Vagina (tissue), 2 donors: Measurements from ENCODE around the gene SPINK2. TPM values are rescaled to one million over a fixed set of nuclear protein-coding genes. Genes with fewer than 3 reads are reported as not detected.

Experiments
- DNase-seq, 2 donors: peaks; one replicate each; pipeline ENCODE4 v3.0.0-alpha.2; 2017; ENCODE audit errors: extremely low spot score in 2 of 2
- H3K27ac ChIP-seq: fragments of 200-600 bp; sonication (generic); one replicate; pipeline ENCODE4 v1.5.1; 2019
- H3K27me3 ChIP-seq: fragments of 200-600 bp; sonication (generic); one replicate; pipeline ENCODE4 v1.5.1; 2019
- H3K36me3 ChIP-seq, 2 donors: fragments of 200-600 bp; sonication (generic); one replicate each; pipeline ENCODE4 v1.5.1; 2017 to 2019
- H3K4me1 ChIP-seq: fragments of 200-600 bp; sonication (generic); one replicate; pipeline ENCODE4 v1.5.1; 2019
- H3K4me3 ChIP-seq, 2 donors: fragments of 200-600 bp; sonication (generic); 1 replicate in 1 of 2; 2 replicates in 1 of 2; pipeline ENCODE4 v1.5.1; 2016 to 2019
- H3K9me3 ChIP-seq: fragments of 200-600 bp; sonication (generic); one replicate; pipeline ENCODE4 v1.5.1; 2019
- CTCF ChIP-seq, 3 experiments: fragments of 450-650 bp in 2 of 3; fragments of 200-600 bp in 1 of 3; sonication (generic) in 1 of 3; IDR thresholded peaks; one replicate each; pipeline ENCODE4 v1.5.1; 2017 to 2019; ENCODE audit warnings: antibody characterized with exemption in 3 of 3, mild to moderate bottlenecking in 2 of 3, moderate library complexity in 2 of 3
- POLR2A ChIP-seq, 2 donors: fragments of 450-650 bp; IDR thresholded peaks; one replicate each; pipeline ENCODE4 v1.6.1; 2017; ENCODE audit warnings: antibody characterized with exemption in 2 of 2, mild to moderate bottlenecking in 2 of 2, moderate library complexity in 2 of 2
- POLR2AphosphoS5 ChIP-seq, 2 donors: sonication (generic); formaldehyde crosslinking; IDR thresholded peaks; one replicate each; pipeline ENCODE4 v1.9.0; 2017; ENCODE audit warnings: antibody characterized with exemption in 2 of 2, mild to moderate bottlenecking in 2 of 2, low read depth in 1 of 2; ENCODE audit not compliant: insufficient read depth in 1 of 2
- intact Hi-C: fragments of 100-400 bp; cut with DNase I; formaldehyde crosslinking; loops from one replicate; pipeline ENCODE4 v1.15.1; 2023
- small RNA-seq: library from RNA; depleted of rRNA; stranded (forward); fragments of <200 nt; gene quantifications from one replicate; pipeline ENCODE3, GENCODE V24; 2016
- total RNA-seq: library from RNA; depleted of rRNA; stranded (reverse); fragments of >200 nt; gene quantifications from one replicate; pipeline ENCODE4 v1.2.3, GENCODE V29; 2016

The SPINK2 gene
- total RNA-seq, 1 donor from 2014 or later = 4.4 TPM

DNA sequence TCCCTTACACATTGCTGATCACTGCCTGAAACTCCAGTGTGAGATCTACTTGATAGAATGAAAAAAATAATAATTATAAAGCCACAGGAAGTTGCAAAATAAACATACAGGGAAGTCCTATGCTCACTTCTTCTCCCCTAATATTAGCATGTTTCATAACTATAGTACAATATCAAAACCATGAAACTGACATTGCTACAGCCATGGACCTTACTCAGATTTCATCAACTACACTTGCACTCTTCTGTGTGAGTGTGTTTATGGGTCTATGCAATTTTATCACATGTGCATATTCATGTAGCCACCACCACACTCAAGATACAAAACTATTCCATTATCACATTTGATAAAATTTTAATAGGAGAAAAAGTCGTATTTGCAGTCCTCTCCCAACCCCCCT is 57.3 kb downstream of the SPINK2 start:
- H3K4me1 ChIP-seq = no peaks in the 10 kb centered on the region
- no peaks in the 10 kb centered on the region for H3K9me3 ChIP-seq
- intact Hi-C loops = no loop called here
- H3K27ac ChIP-seq = no peak overlapping the region
- no peak for TF ChIP-seq POLR2AphosphoS5 (IDR thresholded peaks at IDR 0.05; ENCODE audit: insufficient read depth in 1 of 2, low read depth in 1 of 2)
- TF ChIP-seq CTCF (IDR thresholded peaks at IDR 0.05) = no peak
- no peak for TF ChIP-seq POLR2A (IDR thresholded peaks at IDR 0.05)
- H3K36me3 ChIP-seq = no peaks in the 10 kb centered on the region
- DNase-seq = no peak
- no peak overlapping the region for H3K4me3 ChIP-seq
- H3K27me3 ChIP-seq = no peaks in the 10 kb centered on the region

- H3K4me3 ChIP-seq = no peak overlapping the region
- no peak for DNase-seq
- no peak overlapping the region for H3K27ac ChIP-seq
- no peaks in the 10 kb centered on the region for H3K9me3 ChIP-seq
- H3K4me1 ChIP-seq = peaks cover 12% of the 10 kb centered on the region
- H3K36me3 ChIP-seq = no peaks in the 10 kb centered on the region
- H3K27me3 ChIP-seq = no peaks in the 10 kb centered on the region
- intact Hi-C loops = no loop called here
- TF ChIP-seq POLR2AphosphoS5 (IDR thresholded peaks at IDR 0.05; ENCODE audit: insufficient read depth in 1 of 2, low read depth in 1 of 2) (no peak), CTCF (IDR thresholded peaks at IDR 0.05) (no peak), POLR2A (IDR thresholded peaks at IDR 0.05) (no peak)
These were observed 58.8 kb downstream of the SPINK2 start for GRCh38 chr4:56762484-56763250.

DNA sequence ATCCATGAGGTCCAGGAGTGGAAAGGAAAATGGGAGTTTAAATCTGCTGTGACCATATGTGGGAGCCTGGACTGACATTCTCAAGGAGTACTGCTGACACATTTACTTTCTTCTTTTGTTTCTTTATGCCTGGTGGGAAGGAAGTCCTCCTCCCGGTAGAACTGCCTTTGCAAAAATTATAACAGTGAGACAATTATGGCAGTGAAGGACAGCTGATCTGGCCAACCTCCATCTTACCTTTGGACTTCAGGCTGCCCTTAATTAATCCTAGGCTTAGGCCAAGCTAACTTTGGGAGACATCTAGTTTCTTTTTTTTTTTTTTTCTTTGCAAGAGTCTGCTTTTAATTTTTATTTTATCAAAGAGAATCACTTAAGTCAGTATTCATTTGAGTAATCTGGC is 61.3 kb downstream of the SPINK2 start:
- no peaks in the 10 kb centered on the region for H3K27me3 ChIP-seq
- no peak for TF ChIP-seq POLR2AphosphoS5 (IDR thresholded peaks at IDR 0.05; ENCODE audit: insufficient read depth in 1 of 2, low read depth in 1 of 2)
- TF ChIP-seq POLR2A (IDR thresholded peaks at IDR 0.05) = no peak
- no peak for TF ChIP-seq CTCF (IDR thresholded peaks at IDR 0.05)
- DNase-seq = no peak
- intact Hi-C loops = no loop called here
- H3K4me1 ChIP-seq = peaks cover 18% of the 10 kb centered on the region
- H3K9me3 ChIP-seq = no peaks in the 10 kb centered on the region
- H3K27ac ChIP-seq = no peak overlapping the region
- no peaks in the 10 kb centered on the region for H3K36me3 ChIP-seq
- H3K4me3 ChIP-seq = no peak overlapping the region

Small RNA genes lying within 50 kb of the gene (small RNA-seq; reads per million reads assigned to genes)
- gene RF00017 (not detected), gene RF00019 (not detected), gene RN7SL357P (not detected), gene RN7SL492P (not detected)

Other genes with a start within 250 kb of the SPINK2 start
- gene HOPX, start 140.4 kb downstream of the SPINK2 start, total RNA-seq = 112 TPM
- 24.6 TPM for gene REST, start 86.2 kb upstream of the SPINK2 start, total RNA-seq
- gene NOA1, start 155.9 kb upstream of the SPINK2 start, total RNA-seq = 25.3 TPM
- gene POLR2B, start 157.2 kb upstream of the SPINK2 start, total RNA-seq = 56.5 TPM